Neural cell (in vitro differentiated cells): Measurements from ENCODE around the gene SLAIN1. TPM values are rescaled to one million over a fixed set of nuclear protein-coding genes. Genes with fewer than 3 reads are reported as not detected.

Source experiments
- H2AFZ ChIP-seq: fragments of 200-600, 300-800 bp; sonication (generic), shearing (Covaris generic); 2 replicates; pipeline ENCODE4 v1.6.0; 2014; ENCODE audit warnings: low read depth, mild to moderate bottlenecking, antibody characterized with exemption, low read length, moderate library complexity
- H3F3A ChIP-seq: fragments of 200-600 bp; shearing (Covaris generic); 2 replicates; pipeline ENCODE4 v1.6.1; 2016; ENCODE audit warnings: mild to moderate bottlenecking, moderate library complexity, mixed read lengths, antibody characterized with exemption, low read length; ENCODE audit not compliant: insufficient read depth, poor library complexity, severe bottlenecking
- H3K27ac ChIP-seq: fragments of 200-600, 300-800 bp; sonication (generic), shearing (Covaris generic); 2 replicates; pipeline ENCODE4 v1.5.1; 2014; ENCODE audit warnings: mild to moderate bottlenecking, low read length, moderate library complexity
- H3K27me3 ChIP-seq: fragments of 300-800, 200-600 bp; sonication (generic), shearing (Covaris generic); 2 replicates; pipeline ENCODE4 v1.6.0; 2014; ENCODE audit warnings: mild to moderate bottlenecking, low read depth, low read length, moderate library complexity; ENCODE audit not compliant: insufficient read depth
- H3K36me3 ChIP-seq: fragments of 300-800, 200-600 bp; sonication (generic), shearing (Covaris generic); 2 replicates; pipeline ENCODE4 v1.5.1; 2014; ENCODE audit warnings: mild to moderate bottlenecking, antibody characterized with exemption, low read length, moderate library complexity; ENCODE audit not compliant: insufficient read depth
- H3K4me2 ChIP-seq: fragments of 300-800, 200-600 bp; sonication (generic), shearing (Covaris generic); 2 replicates; pipeline ENCODE4 v1.6.0; 2014; ENCODE audit warnings: mild to moderate bottlenecking, low read length
- H3K4me3 ChIP-seq: fragments of 300-800, 200-600 bp; sonication (generic), shearing (Covaris generic); 2 replicates; pipeline ENCODE4 v1.5.1; 2014; ENCODE audit warnings: mild to moderate bottlenecking, low read length, moderate library complexity
- H3K79me2 ChIP-seq: fragments of 200-600 bp; shearing (Covaris generic); replicated peaks from 2 replicates; pipeline ENCODE4 v1.6.0; 2014; ENCODE audit warnings: mild to moderate bottlenecking, low read length, moderate library complexity; ENCODE audit not compliant: insufficient read depth
- H3K9ac ChIP-seq: fragments of 300-800, 200-600 bp; sonication (generic), shearing (Covaris generic); 2 replicates; pipeline ENCODE4 v1.6.1; 2016; ENCODE audit warnings: mild to moderate bottlenecking, low read length, mixed read lengths
- H3K9me2 ChIP-seq: fragments of 200-600 bp; shearing (Covaris generic); 2 replicates; pipeline ENCODE4 v1.6.1; 2016; ENCODE audit warnings: mild to moderate bottlenecking, low read length, mixed read lengths; ENCODE audit not compliant: insufficient read depth
- H3K9me3 ChIP-seq: fragments of 200-600, 300-800 bp; sonication (generic), shearing (Covaris generic); 2 replicates; pipeline ENCODE4 v1.6.1; 2016; ENCODE audit warnings: mild to moderate bottlenecking, mixed run types, low read length, moderate library complexity, mixed read lengths
- H4K20me1 ChIP-seq: fragments of 200-600 bp; shearing (Covaris generic); 2 replicates; pipeline ENCODE4 v1.6.1; 2016; ENCODE audit warnings: mild to moderate bottlenecking, mixed run types; ENCODE audit not compliant: insufficient read depth
- EP300 ChIP-seq: fragments of 450-650 bp; conservative IDR thresholded peaks from 2 replicates; pipeline ENCODE4 v1.6.1; 2014; ENCODE audit warnings: antibody characterized with exemption, mild to moderate bottlenecking, moderate library complexity; ENCODE audit not compliant: poor library complexity, severe bottlenecking
- EZH2 ChIP-seq: fragments of 200-600, 300-800 bp; shearing (Covaris generic), sonication (generic); IDR thresholded peaks from 2 replicates; pipeline ENCODE4 v1.6.1; 2014; ENCODE audit warnings: antibody characterized with exemption, low read length, borderline replicate concordance, mild to moderate bottlenecking; ENCODE audit not compliant: insufficient read depth, poor library complexity, severe bottlenecking
- MXI1 ChIP-seq: fragments of 450-650 bp; conservative IDR thresholded peaks from 2 replicates; pipeline ENCODE4 v1.6.1; 2014; ENCODE audit warnings: antibody characterized with exemption, mild to moderate bottlenecking; ENCODE audit not compliant: poor library complexity, severe bottlenecking
- POLR2AphosphoS5 ChIP-seq: IDR thresholded peaks from 2 replicates; pipeline ENCODE4 v1.6.1; 2012
- RAD21 ChIP-seq: fragments of 450-650 bp; conservative IDR thresholded peaks from 2 replicates; pipeline ENCODE4 v1.6.1; 2014; ENCODE audit warnings: antibody characterized with exemption, mild to moderate bottlenecking, moderate library complexity
- SMC3 ChIP-seq: fragments of 450-650 bp; conservative IDR thresholded peaks from 2 replicates; pipeline ENCODE4 v1.6.1; 2014; ENCODE audit warnings: antibody characterized with exemption, mild to moderate bottlenecking, moderate library complexity; ENCODE audit not compliant: poor library complexity
- TAF1 ChIP-seq: IDR thresholded peaks from 2 replicates; pipeline ENCODE4 v1.6.1; 2012; ENCODE audit warnings: low read depth
- polyA plus RNA-seq: library from polyadenylated mRNA; depleted of rRNA; stranded (reverse); fragments of >200 nt; gene quantifications from 2 replicates; pipeline ENCODE4 v1.2.3, GENCODE V29; 2014
- TF ChIP-seq, protein P1 (sequence below): IDR thresholded peaks from 2 replicates; pipeline ENCODE4 v1.6.1; 2012; ENCODE audit warnings: borderline replicate concordance
- TF ChIP-seq, protein P2 (sequence below): fragments of 450-650 bp; IDR thresholded peaks from 2 replicates; pipeline ENCODE4 v1.5.1; 2014; ENCODE audit warnings: antibody characterized with exemption, mild to moderate bottlenecking, moderate library complexity; ENCODE audit not compliant: poor library complexity, severe bottlenecking

Gene SLAIN1
- polyA plus RNA-seq, 1 donor from 2014 or later = 155 TPM

DNA sequence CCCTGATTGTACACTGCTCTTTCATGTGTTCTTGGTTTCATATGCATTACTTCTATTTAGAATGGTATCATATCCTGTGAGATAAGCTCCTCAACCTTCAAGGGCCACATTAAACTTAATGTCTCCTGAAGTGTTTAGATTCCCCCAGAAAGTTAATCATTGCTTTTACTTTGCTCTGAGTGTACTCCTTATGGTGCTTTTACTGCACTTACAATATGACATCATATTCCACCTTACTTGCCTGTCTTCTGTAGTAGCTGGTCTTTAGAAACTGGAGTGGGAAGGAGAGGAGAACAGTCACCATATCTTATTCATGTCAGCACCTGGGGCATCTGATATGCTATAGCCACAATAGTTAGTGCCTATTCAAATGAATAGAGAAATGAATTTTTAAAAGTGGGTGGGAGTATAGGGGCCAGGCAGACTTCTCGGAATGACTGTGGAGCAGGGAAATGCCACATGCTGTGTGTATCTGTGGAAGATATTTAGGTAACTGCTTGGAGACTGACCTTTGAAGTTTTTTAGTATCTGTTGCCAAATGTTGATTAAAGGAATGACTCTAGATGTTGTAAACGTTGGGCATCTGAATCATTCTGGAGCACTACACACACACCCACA, 40.2 kb downstream of the SLAIN1 start:
- Histone ChIP-seq H4K20me1 (no peaks in the 10 kb centered on the region), H3K4me2 (no peak overlapping the region), H3K27ac (no peak overlapping the region), H3K9me3 (no peaks in the 10 kb centered on the region), H3K4me3 (no peak overlapping the region), H3K9ac (no peak overlapping the region), H3K79me2 (peaks cover 4% of the 10 kb centered on the region), H2AFZ (no peak overlapping the region), H3K36me3 (peaks cover 15% of the 10 kb centered on the region), H3F3A (no peaks in the 10 kb centered on the region), H3K9me2 (no peaks in the 10 kb centered on the region), H3K27me3 (no peaks in the 10 kb centered on the region)
- TF ChIP-seq POLR2AphosphoS5 = no peak
- TF ChIP-seq EZH2 = no peak
- TF ChIP-seq RAD21 = no peak
- TF ChIP-seq, protein P1, sequence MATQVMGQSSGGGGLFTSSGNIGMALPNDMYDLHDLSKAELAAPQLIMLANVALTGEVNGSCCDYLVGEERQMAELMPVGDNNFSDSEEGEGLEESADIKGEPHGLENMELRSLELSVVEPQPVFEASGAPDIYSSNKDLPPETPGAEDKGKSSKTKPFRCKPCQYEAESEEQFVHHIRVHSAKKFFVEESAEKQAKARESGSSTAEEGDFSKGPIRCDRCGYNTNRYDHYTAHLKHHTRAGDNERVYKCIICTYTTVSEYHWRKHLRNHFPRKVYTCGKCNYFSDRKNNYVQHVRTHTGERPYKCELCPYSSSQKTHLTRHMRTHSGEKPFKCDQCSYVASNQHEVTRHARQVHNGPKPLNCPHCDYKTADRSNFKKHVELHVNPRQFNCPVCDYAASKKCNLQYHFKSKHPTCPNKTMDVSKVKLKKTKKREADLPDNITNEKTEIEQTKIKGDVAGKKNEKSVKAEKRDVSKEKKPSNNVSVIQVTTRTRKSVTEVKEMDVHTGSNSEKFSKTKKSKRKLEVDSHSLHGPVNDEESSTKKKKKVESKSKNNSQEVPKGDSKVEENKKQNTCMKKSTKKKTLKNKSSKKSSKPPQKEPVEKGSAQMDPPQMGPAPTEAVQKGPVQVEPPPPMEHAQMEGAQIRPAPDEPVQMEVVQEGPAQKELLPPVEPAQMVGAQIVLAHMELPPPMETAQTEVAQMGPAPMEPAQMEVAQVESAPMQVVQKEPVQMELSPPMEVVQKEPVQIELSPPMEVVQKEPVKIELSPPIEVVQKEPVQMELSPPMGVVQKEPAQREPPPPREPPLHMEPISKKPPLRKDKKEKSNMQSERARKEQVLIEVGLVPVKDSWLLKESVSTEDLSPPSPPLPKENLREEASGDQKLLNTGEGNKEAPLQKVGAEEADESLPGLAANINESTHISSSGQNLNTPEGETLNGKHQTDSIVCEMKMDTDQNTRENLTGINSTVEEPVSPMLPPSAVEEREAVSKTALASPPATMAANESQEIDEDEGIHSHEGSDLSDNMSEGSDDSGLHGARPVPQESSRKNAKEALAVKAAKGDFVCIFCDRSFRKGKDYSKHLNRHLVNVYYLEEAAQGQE = no peak

DNA sequence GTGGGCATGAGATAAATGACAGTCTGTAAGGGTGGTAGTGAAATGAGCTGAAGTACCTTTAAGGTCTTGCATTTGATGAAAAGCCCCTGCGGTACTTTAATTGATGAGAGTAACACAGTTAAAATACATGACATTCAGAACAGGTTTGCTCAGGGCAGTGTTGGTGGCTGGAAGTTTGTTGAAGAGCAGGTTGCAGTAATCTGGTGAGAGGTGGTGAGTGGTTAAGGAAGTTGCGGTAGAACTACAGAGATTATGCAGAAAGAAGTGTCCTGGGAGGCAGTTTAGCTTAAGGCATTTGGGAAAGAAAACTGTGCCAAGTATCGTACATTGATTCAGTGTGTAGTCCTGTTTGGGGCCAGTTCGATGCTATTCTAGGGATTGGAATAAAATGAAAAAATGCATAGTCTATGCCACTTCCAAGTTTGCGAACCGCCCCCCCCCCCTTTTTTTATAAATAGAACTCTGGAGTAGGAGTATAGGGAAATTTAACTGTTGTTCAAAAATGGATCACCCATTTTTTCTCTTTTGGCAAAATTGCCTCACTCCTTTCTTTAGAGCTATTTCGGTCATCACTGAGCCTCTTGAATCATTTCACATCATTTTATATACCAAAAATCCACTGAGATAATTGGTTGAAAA, 42.7 kb downstream of the SLAIN1 start:
- Histone ChIP-seq H3K9me2 (no peaks in the 10 kb centered on the region), H2AFZ (no peak overlapping the region), H4K20me1 (no peaks in the 10 kb centered on the region), H3K27ac (peak overlapping the region; percentile 10), H3K9ac (no peak overlapping the region), H3K36me3 (peaks cover 14% of the 10 kb centered on the region), H3K9me3 (no peaks in the 10 kb centered on the region), H3K4me3 (no peak overlapping the region), H3K4me2 (peak overlapping the region; percentile 5), H3K27me3 (no peaks in the 10 kb centered on the region), H3K79me2 (peaks cover 10% of the 10 kb centered on the region), H3F3A (no peaks in the 10 kb centered on the region)
- TF ChIP-seq EZH2 (no peak), MXI1 (no peak), EP300 (no peak), SMC3 (no peak), TAF1 (no peak), RAD21 (no peak), POLR2AphosphoS5 (no peak)
- TF ChIP-seq, protein P2, sequence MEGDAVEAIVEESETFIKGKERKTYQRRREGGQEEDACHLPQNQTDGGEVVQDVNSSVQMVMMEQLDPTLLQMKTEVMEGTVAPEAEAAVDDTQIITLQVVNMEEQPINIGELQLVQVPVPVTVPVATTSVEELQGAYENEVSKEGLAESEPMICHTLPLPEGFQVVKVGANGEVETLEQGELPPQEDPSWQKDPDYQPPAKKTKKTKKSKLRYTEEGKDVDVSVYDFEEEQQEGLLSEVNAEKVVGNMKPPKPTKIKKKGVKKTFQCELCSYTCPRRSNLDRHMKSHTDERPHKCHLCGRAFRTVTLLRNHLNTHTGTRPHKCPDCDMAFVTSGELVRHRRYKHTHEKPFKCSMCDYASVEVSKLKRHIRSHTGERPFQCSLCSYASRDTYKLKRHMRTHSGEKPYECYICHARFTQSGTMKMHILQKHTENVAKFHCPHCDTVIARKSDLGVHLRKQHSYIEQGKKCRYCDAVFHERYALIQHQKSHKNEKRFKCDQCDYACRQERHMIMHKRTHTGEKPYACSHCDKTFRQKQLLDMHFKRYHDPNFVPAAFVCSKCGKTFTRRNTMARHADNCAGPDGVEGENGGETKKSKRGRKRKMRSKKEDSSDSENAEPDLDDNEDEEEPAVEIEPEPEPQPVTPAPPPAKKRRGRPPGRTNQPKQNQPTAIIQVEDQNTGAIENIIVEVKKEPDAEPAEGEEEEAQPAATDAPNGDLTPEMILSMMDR = no peak
- TF ChIP-seq, protein P1 = no peak
